ENCODE data around the gene HPCAL1. TPM values are rescaled to one million over a fixed set of nuclear protein-coding genes. Genes with fewer than 3 reads are reported as not detected.
"Not testable (repeated sequence)": the region's sequence is repeated elsewhere in the genome, so short reads cannot be mapped to it uniquely, and the experiment has no call there.

HPCAL1 gene
- total and polyA plus RNA-seq, 8 donors = 22.1 to 32.7 (median 26.4) TPM

DNA sequence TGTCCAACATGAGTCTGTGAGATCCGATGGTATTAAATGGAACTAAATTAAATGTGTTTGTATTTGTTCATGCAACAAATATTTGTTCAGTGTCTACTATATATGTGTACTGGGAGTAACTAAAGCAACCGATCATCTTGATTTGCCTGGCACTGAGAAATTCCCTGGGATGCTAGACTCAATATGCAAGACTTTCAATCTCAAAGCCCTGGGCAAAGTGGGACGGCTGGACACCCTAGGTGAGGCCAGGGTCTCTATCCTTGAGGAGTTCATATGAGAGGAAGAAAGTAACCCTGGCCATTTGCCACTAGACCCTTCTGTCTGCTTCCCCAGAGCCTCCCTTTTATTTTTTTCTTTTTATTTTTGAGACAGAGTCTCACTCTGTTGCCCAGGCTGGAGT is 44.0 kb upstream of the HPCAL1 start:
- WGBS, 2 donors = 79 to 83% methylated on average over 3 of the region's 3 CpGs
- FAIRE-seq = no peak
- intact Hi-C loops (cut with DNase I) = no loop called here

DNA sequence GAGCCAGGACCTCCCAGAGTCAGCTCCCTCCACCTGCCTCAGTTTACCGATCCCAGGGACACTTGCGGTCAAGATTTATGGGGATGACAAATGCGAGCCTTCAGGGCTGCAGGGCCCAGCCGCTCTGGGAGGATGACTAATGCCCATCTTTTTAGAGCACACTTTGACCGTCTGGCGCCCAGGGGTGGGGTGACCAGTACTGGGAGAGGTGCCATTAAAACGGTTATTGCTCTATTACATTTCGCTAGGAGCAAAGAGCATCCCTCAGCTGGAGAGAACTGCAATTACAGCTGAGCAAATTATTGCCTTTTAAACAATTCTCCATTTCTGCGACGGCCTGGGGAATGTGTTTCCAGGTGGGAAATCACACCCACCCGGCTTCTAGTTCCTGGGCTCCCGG is 42.6 kb upstream of the HPCAL1 start:
- H3K36me3 ChIP-seq = no peaks in the 10 kb centered on the region
- TF ChIP-seq, protein P1, sequence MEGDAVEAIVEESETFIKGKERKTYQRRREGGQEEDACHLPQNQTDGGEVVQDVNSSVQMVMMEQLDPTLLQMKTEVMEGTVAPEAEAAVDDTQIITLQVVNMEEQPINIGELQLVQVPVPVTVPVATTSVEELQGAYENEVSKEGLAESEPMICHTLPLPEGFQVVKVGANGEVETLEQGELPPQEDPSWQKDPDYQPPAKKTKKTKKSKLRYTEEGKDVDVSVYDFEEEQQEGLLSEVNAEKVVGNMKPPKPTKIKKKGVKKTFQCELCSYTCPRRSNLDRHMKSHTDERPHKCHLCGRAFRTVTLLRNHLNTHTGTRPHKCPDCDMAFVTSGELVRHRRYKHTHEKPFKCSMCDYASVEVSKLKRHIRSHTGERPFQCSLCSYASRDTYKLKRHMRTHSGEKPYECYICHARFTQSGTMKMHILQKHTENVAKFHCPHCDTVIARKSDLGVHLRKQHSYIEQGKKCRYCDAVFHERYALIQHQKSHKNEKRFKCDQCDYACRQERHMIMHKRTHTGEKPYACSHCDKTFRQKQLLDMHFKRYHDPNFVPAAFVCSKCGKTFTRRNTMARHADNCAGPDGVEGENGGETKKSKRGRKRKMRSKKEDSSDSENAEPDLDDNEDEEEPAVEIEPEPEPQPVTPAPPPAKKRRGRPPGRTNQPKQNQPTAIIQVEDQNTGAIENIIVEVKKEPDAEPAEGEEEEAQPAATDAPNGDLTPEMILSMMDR (IDR thresholded peaks at IDR 0.05) = no peak
- no peaks in the 10 kb centered on the region for H3K4me1 ChIP-seq
- DNase-seq = no peak
- intact Hi-C loops (cut with DNase I) = no loop called here
- H3K4me3 ChIP-seq = no peak overlapping the region
- H3K27ac ChIP-seq = no peak overlapping the region
- FAIRE-seq = no peak
- WGBS, 2 donors = 76 to 81% methylated on average over 12 of the region's 12 CpGs
- no peaks in the 10 kb centered on the region for H3K9me3 ChIP-seq
- no peaks in the 10 kb centered on the region for H3K27me3 ChIP-seq
- ATAC-seq = no peak

More for the DNA sequence above, 44.0 kb upstream of the HPCAL1 start:
- TF ChIP-seq, protein P1 (IDR thresholded peaks at IDR 0.05) = no peak
- no peaks in the 10 kb centered on the region for H3K4me1 ChIP-seq
- DNase-seq (peak in 1 of 6 donors; percentile 8), ATAC-seq (no peak)
- no peak overlapping the region for H3K27ac ChIP-seq
- no peaks in the 10 kb centered on the region for H3K9me3 ChIP-seq
- no peaks in the 10 kb centered on the region for H3K27me3 ChIP-seq
- no peak overlapping the region for H3K4me3 ChIP-seq
- H3K36me3 ChIP-seq = no peaks in the 10 kb centered on the region

DNA sequence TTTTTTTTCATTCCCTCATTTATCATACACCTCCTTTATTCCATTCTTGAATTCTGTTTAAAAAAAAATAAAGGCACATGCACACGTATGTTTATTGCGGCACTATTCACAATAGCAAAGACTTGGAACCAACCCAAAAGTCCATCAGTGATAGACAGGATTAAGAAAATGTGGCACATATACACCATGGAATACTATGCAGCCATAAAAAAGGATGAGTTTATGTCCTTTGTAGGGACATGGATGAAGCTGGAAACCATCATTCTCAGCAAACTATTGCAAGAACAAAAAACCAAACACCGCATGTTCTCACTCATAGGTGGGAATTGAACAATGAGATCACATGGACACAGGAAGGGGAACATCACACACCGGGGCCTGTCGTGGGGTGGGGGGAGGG is 39.2 kb upstream of the HPCAL1 start:
- H3K4me3 ChIP-seq; H3K27me3 ChIP-seq; FAIRE-seq; H3K36me3 ChIP-seq; H3K9me3 ChIP-seq; ATAC-seq; H3K27ac ChIP-seq; DNase-seq; intact Hi-C loops (cut with DNase I); H3K4me1 ChIP-seq: not testable (repeated sequence)
- WGBS, 2 donors = 92 to 95% methylated on average over 4 of the region's 5 CpGs

DNA sequence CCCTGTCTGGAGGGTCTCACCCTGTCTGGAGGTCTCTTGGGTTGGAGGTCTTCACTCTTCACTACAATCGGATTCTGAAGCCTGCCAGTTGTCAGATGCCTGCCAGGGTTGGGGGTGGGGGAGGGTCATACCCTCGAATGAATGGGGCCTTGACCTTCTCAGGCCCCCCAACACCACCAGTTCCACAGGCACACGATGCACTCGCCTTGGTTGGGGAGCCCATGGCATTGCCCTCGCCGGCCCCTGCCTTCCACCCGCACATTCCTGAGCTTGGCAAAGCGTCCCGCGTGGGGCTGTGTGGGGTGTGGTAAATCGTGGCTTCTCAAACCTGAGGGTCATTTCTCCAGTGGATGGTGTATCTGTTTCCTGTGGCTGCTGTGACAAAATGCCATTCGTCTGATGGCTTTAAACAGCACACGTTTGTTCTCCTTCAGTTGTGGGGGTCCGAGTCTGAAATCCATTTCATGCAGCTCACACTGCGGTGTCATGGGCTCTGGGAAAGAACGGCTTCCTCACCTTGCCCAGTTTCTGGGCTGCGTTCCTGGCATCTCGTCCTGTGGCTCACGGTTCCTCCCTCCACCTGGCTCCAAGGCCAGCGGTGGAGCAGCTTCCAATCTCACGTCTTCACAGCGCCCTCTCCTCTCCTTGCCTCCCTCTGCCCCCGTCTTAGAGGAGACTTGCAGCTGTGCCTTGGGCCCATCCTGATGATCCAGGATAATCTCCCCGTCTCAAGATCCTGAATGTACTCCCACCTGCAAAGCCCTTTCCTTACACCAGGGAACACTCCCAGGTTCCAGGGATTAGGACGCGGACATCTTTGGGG is 38.0 kb upstream of the HPCAL1 start:
- DNase-seq (peak in 2 of 6 donors; percentile 37 to 49), FAIRE-seq (no peak), ATAC-seq (no peak)
- Histone ChIP-seq H3K27me3 (no peaks in the 10 kb centered on the region), H3K4me1 (peaks cover 0 to 5% (median 0%) of the 10 kb centered on the region in 3 donors), H3K4me3 (no peak overlapping the region), H3K36me3 (no peaks in the 10 kb centered on the region), H3K27ac (no peak overlapping the region), H3K9me3 (no peaks in the 10 kb centered on the region)
- TF ChIP-seq, protein P1 (IDR thresholded peaks at IDR 0.05) = no peak
- intact Hi-C loops (cut with DNase I) = no loop called here
- 77% methylated on average over 26 of the region's 26 CpGs for WGBS, 2 donors

DNA sequence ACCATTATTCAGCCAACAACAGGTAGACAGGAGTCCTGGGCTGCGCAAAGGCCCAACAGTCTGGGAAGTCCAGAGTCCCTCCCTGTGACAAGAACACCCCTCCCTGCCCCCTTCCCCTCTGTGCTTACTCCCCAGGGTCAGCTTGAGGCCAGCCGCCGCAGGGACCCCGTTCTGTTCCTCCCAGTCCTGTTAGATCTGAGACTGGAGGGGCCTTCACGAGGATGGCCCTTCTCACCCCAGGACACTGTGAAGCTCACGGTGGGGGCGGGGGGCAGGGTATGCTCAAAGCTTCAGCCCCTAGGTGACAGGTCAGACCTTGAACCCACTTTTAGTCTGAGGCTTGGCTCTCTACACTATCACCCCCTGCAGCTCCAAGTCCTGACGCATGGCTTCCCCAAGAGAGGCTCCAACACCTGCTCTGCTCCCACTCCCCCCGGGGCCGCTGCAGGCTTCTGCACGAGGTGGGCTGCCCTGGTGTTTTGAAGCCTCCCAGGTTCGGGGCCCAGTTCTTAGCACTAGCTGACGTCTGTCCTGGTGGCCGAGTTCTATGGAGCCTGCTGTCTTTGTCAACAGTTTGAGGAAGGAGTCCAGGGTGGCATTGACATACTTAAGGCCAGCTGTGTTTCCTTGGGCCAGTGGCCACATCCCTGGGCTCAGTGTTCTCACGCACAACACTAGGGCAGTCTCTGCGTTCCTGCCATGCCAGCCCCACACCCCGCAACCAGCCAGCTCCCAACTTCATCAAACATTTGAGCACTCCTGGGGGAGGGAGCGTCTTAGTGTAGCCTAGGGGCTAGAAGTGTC is 37.2 kb upstream of the HPCAL1 start:
- Histone ChIP-seq H3K27ac (no peak overlapping the region), H3K27me3 (no peaks in the 10 kb centered on the region), H3K36me3 (no peaks in the 10 kb centered on the region), H3K9me3 (no peaks in the 10 kb centered on the region), H3K4me1 (peaks cover 3 to 7% (median 5%) of the 10 kb centered on the region in 3 donors), H3K4me3 (no peak overlapping the region)
- TF ChIP-seq, protein P1 (IDR thresholded peaks at IDR 0.05) = no peak
- FAIRE-seq (no peak), ATAC-seq (no peak), DNase-seq (peak in 2 of 6 donors; percentile 53 to 66)
- intact Hi-C loops (cut with DNase I) = no loop called here
- WGBS, 2 donors = 92 to 96% methylated on average over 18 of the region's 18 CpGs
